ENCODE measurements around the gene PGAM1.
"Not testable (repeated sequence)": the region's sequence is repeated elsewhere in the genome, so short reads cannot be mapped to it uniquely, and the experiment has no call there.

DNA sequence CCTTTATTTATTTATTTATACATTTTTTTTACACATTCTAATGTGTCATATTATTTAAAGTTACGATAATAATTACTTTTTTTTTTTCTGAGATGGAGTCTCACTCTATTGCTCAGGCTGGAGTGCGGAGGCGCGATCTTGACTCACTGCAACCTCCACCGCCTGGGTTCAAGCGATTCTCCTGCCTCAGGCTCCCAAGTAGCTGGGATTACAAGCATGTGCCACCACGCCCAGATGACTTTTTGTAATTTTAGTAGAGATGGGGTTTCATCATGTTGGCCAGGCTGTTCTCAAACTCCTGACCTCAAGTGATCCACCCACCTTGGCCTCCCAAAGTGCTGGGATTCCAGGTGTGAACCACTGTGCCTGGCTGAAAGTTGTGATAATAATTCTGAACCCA lies 19.5 kb upstream of the PGAM1 start:
- not testable (repeated sequence) for TF ChIP-seq YY1 (IDR thresholded peaks at IDR 0.05; ENCODE audit: low read depth); RFX5 (IDR thresholded peaks at IDR 0.05; ENCODE audit: low read length); POLR2AphosphoS5 (IDR thresholded peaks at IDR 0.05; ENCODE audit: low read depth, low read length); RAD21 (IDR thresholded peaks at IDR 0.05; ENCODE audit: low read length); NFIC (IDR thresholded peaks at IDR 0.05; ENCODE audit: borderline replicate concordance)
- TF ChIP-seq, protein P1, sequence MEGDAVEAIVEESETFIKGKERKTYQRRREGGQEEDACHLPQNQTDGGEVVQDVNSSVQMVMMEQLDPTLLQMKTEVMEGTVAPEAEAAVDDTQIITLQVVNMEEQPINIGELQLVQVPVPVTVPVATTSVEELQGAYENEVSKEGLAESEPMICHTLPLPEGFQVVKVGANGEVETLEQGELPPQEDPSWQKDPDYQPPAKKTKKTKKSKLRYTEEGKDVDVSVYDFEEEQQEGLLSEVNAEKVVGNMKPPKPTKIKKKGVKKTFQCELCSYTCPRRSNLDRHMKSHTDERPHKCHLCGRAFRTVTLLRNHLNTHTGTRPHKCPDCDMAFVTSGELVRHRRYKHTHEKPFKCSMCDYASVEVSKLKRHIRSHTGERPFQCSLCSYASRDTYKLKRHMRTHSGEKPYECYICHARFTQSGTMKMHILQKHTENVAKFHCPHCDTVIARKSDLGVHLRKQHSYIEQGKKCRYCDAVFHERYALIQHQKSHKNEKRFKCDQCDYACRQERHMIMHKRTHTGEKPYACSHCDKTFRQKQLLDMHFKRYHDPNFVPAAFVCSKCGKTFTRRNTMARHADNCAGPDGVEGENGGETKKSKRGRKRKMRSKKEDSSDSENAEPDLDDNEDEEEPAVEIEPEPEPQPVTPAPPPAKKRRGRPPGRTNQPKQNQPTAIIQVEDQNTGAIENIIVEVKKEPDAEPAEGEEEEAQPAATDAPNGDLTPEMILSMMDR (IDR thresholded peaks at IDR 0.05), result not testable (repeated sequence)

All from SK-N-SH (cell line).